GM12875 (cell line): ENCODE data around the gene THSD4.

Experiments used
- H3K4me3 ChIP-seq: one replicate; pipeline ENCODE4 v1.5.1; 2011; ENCODE audit warnings: low read depth, low read length, control low read depth
- CTCF ChIP-seq: IDR thresholded peaks from 2 replicates; pipeline ENCODE4 v1.5.1; 2011; ENCODE audit warnings: low read depth, mild to moderate bottlenecking, control low read depth, inconsistent platforms, low read length, moderate library complexity, borderline replicate concordance; ENCODE audit not compliant: insufficient read depth

THSD4 gene

GRCh38 chr15:71224024-71224423 is 108.8 kb downstream of the THSD4 start:
- H3K4me3 ChIP-seq, result no peak overlapping the region
- no peak for TF ChIP-seq CTCF

DNA sequence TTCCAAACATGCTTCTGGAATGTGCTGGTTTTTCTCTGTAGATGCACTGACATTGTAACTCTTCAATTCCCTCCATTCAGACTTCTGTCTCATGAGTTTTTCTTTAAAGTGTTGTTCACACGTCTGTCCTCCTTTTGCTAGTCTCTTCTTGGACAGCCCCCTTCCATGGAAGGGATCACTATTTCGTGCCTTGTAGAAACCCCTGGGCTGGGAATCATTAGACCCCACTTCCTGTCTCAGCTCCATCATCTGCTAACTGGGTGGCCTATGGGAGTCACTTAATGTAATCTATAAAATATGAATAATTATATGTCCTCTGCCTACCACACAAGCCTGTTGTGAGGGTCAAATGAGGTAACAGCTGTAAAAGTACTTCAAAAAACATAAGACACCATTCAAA is 110.6 kb downstream of the THSD4 start:
- no peak for TF ChIP-seq CTCF
- no peak overlapping the region for H3K4me3 ChIP-seq

- TF ChIP-seq CTCF, result no peak
- no peak overlapping the region for H3K4me3 ChIP-seq
These were observed 111.5 kb downstream of the THSD4 start for GRCh38 chr15:71226536-71227455.

DNA sequence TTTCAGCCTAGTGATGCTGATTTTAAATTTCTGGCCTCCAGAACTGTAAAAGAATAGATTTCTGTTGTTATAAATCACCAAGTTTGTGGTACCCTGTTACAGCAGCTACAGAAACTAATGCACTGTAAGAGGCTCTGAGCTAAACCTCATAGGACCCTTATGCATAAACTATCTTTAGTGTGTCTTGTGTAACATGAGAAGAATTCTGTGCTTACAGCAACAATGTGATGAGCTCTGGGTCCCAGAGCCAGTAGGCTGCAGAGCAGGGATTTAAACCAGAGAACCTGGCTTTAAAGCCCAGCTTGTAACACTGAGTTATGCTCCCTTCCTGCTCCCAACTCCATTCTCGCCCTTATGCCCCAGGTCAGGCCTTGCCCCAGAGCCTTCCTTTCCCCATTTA is 113.1 kb downstream of the THSD4 start:
- H3K4me3 ChIP-seq, result no peak overlapping the region
- no peak for TF ChIP-seq CTCF

- TF ChIP-seq CTCF, result no peak
- no peak overlapping the region for H3K4me3 ChIP-seq
These were observed 115.0 kb downstream of the THSD4 start for GRCh38 chr15:71230303-71230702.

- TF ChIP-seq CTCF, result no peak
- no peak overlapping the region for H3K4me3 ChIP-seq
These were observed 116.5 kb downstream of the THSD4 start for GRCh38 chr15:71231758-71232157.

GRCh38 chr15:71232411-71232810 is 117.1 kb downstream of the THSD4 start:
- no peak for TF ChIP-seq CTCF
- H3K4me3 ChIP-seq, result no peak overlapping the region
